SK-N-MC (cell line): ENCODE results near the gene PCK2.

Experiments
- EZH2 ChIP-seq: fragments of 200-600 bp; sonication (generic); IDR thresholded peaks from one replicate; pipeline ENCODE4 v1.6.1; 2017; ENCODE audit warnings: antibody characterized with exemption
- POLR2AphosphoS5 ChIP-seq: IDR thresholded peaks from 2 replicates; pipeline ENCODE4 v1.6.1; 2012; ENCODE audit warnings: mild to moderate bottlenecking, low read depth, low read length, borderline replicate concordance

DNA sequence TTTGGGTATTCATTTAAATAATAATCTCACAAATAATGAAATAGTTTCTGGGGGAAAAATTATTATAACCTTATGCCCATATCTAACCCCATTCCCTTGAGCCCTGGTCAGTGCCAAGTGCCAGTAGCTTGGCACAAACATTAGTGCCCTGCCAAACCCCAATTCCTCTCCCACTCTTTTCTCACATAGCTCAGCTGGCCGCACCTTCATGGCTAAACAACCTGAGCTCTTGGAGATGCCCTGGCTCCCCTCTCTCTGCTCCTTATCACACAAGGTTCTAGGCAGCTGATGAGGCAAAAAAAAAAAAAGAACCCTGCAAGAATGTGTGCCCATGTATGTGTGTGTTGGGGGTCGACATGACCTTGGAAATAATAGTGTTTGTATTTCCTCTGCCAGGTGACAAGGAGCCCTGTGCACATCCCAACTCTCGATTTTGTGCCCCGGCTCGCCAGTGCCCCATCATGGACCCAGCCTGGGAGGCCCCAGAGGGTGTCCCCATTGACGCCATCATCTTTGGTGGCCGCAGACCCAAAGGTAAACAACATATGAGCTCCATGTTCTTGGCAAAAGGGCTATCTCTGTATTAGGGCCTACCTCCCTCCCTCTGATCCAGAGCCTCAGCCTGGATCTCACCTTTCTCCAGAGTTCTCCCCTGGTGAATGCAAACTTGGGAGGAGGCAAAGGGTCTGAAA, 8.4 kb downstream of the PCK2 start:
- TF ChIP-seq EZH2 (no peak), POLR2AphosphoS5 (no peak)
